Tibial artery (tissue), 4 donors: ENCODE results near the gene USP26.
"Not testable (repeated sequence)": the region's sequence is repeated elsewhere in the genome, so short reads cannot be mapped to it uniquely, and the experiment has no call there.

ENCODE experiments used
- DNase-seq, 2 donors: peaks; one replicate each; pipeline ENCODE4 v3.0.0-alpha.2; 2019
- H3K27ac ChIP-seq, 2 donors: fragments of 200-600 bp; sonication (generic) in 1 of 2; 1 replicate in 1 of 2; 2 replicates in 1 of 2; pipeline ENCODE4 v1.5.1; 2018 to 2019; ENCODE audit warnings: mild to moderate bottlenecking in 1 of 2
- H3K27me3 ChIP-seq, 2 donors: fragments of 200-600 bp; sonication (generic) in 1 of 2; one replicate each; pipeline versions ENCODE4 v1.5.1 to v1.6.0; 2016 to 2019
- H3K36me3 ChIP-seq, 3 donors: fragments of 200-600 bp; sonication (generic) in 2 of 3; one replicate each; pipeline ENCODE4 v1.5.1; 2016 to 2019; ENCODE audit warnings: mild to moderate bottlenecking in 2 of 3
- H3K4me1 ChIP-seq, 4 donors: fragments of 200-600 bp; sonication (generic) in 2 of 4; 1 replicate in 3 of 4; 2 replicates in 1 of 4; pipeline ENCODE4 v1.5.1; 2016 to 2019
- H3K4me3 ChIP-seq, 2 donors: fragments of 200-600 bp; sonication (generic) in 1 of 2; 1 replicate in 1 of 2; 2 replicates in 1 of 2; pipeline ENCODE4 v1.5.1; 2018 to 2019; ENCODE audit warnings: mild to moderate bottlenecking in 2 of 2
- H3K9me3 ChIP-seq, 3 donors: fragments of 200-600 bp; sonication (generic) in 1 of 3; one replicate each; pipeline ENCODE4 v1.5.1; 2016 to 2019
- CTCF ChIP-seq, 2 experiments: fragments of 200-600 bp in 1 of 2; fragments of 450-650 bp in 1 of 2; IDR thresholded peaks; one replicate each; pipeline ENCODE4 v1.5.1; 2017 to 2019; ENCODE audit warnings: antibody characterized with exemption in 2 of 2, mild to moderate bottlenecking in 1 of 2, moderate library complexity in 1 of 2
- intact Hi-C: fragments of 100-400 bp; cut with DNase I; formaldehyde crosslinking; loops from one replicate; pipeline ENCODE4 v1.15.0; 2023; ENCODE audit warnings: low total_unique reads

Gene USP26

GRCh38 chrX:133089411-133089810 lies 7.5 kb downstream of the USP26 start:
- no peaks in the 10 kb centered on the region for H3K27me3 ChIP-seq
- no peaks in the 10 kb centered on the region for H3K36me3 ChIP-seq
- intact Hi-C loops = no loop called here
- no peak for TF ChIP-seq CTCF (IDR thresholded peaks at IDR 0.05)
- H3K4me3 ChIP-seq = no peak overlapping the region
- H3K4me1 ChIP-seq = no peaks in the 10 kb centered on the region
- H3K27ac ChIP-seq = no peak overlapping the region
- no peak for DNase-seq
- no peaks in the 10 kb centered on the region for H3K9me3 ChIP-seq

GRCh38 chrX:133085785-133086184 lies 11.1 kb downstream of the USP26 start:
- no peak for TF ChIP-seq CTCF (IDR thresholded peaks at IDR 0.05)
- H3K9me3 ChIP-seq = no peaks in the 10 kb centered on the region
- H3K27me3 ChIP-seq = no peaks in the 10 kb centered on the region
- no peaks in the 10 kb centered on the region for H3K4me1 ChIP-seq
- H3K27ac ChIP-seq = no peak overlapping the region
- H3K36me3 ChIP-seq = no peaks in the 10 kb centered on the region
- no peak for DNase-seq
- H3K4me3 ChIP-seq = no peak overlapping the region
- intact Hi-C loops = no loop called here

- intact Hi-C loops, H3K27me3 ChIP-seq, H3K4me1 ChIP-seq, H3K36me3 ChIP-seq, H3K9me3 ChIP-seq, H3K27ac ChIP-seq, H3K4me3 ChIP-seq, DNase-seq: not testable (repeated sequence)
Measured at GRCh38 chrX:133085056-133085455, 11.9 kb downstream of the USP26 start.

DNA sequence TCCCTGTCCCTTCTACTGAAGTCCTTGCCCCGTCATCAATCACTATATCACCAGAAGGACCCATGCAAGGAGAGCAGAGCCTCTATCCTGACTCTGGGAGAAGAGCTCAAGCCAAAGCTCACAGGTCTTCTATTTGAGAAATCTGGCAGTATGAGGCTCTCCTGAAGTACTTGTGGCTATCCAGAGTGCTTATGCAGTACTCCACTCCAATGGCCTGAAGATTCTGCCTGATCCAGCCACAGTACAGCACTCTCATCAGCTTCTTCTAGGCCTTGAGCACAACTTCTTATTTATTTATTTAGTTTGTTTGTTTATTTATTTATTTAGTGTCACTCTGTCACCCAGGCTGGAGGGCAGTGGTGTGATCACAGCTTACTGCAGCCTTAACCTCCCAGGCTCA lies 13.0 kb downstream of the USP26 start:
- Histone ChIP-seq H3K4me1 (no peaks in the 10 kb centered on the region), H3K36me3 (no peaks in the 10 kb centered on the region), H3K4me3 (no peak overlapping the region), H3K9me3 (no peaks in the 10 kb centered on the region), H3K27me3 (no peaks in the 10 kb centered on the region), H3K27ac (no peak overlapping the region)
- TF ChIP-seq CTCF (IDR thresholded peaks at IDR 0.05) = no peak
- intact Hi-C loops = no loop called here
- no peak for DNase-seq

GRCh38 chrX:133081990-133082389 lies 14.9 kb downstream of the USP26 start:
- Histone ChIP-seq H3K36me3 (no peaks in the 10 kb centered on the region), H3K4me3 (no peak overlapping the region), H3K27me3 (no peaks in the 10 kb centered on the region), H3K27ac (no peak overlapping the region), H3K4me1 (no peaks in the 10 kb centered on the region), H3K9me3 (no peaks in the 10 kb centered on the region)
- no peak for TF ChIP-seq CTCF (IDR thresholded peaks at IDR 0.05)
- intact Hi-C loops = no loop called here
- no peak for DNase-seq

- H3K36me3 ChIP-seq, H3K27me3 ChIP-seq, H3K4me1 ChIP-seq, H3K9me3 ChIP-seq, H3K27ac ChIP-seq, DNase-seq, intact Hi-C loops, H3K4me3 ChIP-seq: not testable (repeated sequence)
Measured at GRCh38 chrX:133077856-133078255, 19.1 kb downstream of the USP26 start.

GRCh38 chrX:133072566-133072965 lies 24.3 kb downstream of the USP26 start:
- no peaks in the 10 kb centered on the region for H3K36me3 ChIP-seq
- H3K4me1 ChIP-seq = no peaks in the 10 kb centered on the region
- no peak overlapping the region for H3K27ac ChIP-seq
- intact Hi-C loops = no loop called here
- no peak for TF ChIP-seq CTCF (IDR thresholded peaks at IDR 0.05)
- no peaks in the 10 kb centered on the region for H3K27me3 ChIP-seq
- H3K4me3 ChIP-seq = no peak overlapping the region
- no peak for DNase-seq
- no peaks in the 10 kb centered on the region for H3K9me3 ChIP-seq
